Renal cortex interstitium (tissue), 11 donors: ENCODE measurements around the gene NFILZ. TPM values are rescaled to one million over a fixed set of nuclear protein-coding genes. Genes with fewer than 3 reads are reported as not detected.

ENCODE experiments used
- DNase-seq, 11 donors: peaks; one replicate each; pipeline ENCODE4 v3.0.0-alpha.2; 2013; ENCODE audit warnings: low read depth in 9 of 11, low spot score in 4 of 11; ENCODE audit errors: extremely low read depth in 1 of 11
- polyA plus RNA-seq, 3 donors: library from polyadenylated mRNA; unstranded; fragments of 120-200 nt; gene quantifications; one replicate each; pipeline ENCODE4 v1.2.1, GENCODE V29; 2013; ENCODE audit not compliant: insufficient read length in 3 of 3

NFILZ gene
- polyA plus RNA-seq, 3 donors = not detected

DNA sequence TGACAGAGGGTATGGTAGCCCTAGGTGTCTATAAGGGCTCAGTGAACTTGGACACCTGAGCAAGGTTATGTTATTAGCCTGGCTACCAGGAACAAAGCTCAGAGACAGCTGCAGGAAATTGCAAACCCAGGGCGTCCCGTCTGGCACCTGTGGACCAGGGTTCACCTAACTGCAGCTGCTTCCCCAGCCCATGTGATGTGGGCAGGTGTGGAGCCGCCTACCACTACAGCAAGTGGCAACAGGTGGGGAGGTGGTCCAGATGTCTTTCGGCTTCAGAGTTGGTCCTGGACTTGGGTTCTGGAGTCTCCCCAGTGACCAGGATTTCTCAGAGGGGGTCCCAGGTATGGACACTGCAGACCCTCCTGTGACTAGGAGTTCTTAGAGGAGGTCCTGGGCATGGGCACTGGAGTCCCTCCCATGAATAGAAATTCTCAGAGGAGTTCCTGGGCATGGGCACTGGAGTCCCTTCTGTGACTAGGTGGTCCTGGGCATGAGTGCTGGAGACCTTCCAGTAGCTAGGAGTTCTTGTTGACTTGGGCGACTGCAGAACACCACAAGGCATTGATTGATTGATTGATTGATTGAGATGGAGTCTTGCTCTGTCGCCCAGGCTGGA is 43.0 kb downstream of the NFILZ start:
- DNase-seq = no peak

DNA sequence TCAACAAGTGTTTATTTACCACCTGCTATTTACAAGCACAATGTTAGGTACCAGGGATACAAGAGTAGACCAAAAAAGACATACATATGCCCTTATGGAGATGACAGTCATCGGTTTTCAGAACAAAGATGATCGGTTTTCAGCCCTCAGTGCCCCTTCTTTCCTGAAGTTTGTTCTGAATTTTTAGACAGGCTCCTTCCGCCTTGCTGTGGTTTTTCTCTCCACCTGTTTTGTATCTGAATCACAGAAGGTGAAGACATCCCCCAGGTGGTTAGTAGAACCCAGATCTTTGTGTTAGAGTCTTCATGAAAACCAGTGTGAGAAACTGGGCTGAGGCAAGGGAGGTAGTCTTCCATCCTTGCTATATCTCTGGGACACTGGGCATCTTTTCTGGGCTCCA is 44.6 kb downstream of the NFILZ start:
- DNase-seq = no peak

DNA sequence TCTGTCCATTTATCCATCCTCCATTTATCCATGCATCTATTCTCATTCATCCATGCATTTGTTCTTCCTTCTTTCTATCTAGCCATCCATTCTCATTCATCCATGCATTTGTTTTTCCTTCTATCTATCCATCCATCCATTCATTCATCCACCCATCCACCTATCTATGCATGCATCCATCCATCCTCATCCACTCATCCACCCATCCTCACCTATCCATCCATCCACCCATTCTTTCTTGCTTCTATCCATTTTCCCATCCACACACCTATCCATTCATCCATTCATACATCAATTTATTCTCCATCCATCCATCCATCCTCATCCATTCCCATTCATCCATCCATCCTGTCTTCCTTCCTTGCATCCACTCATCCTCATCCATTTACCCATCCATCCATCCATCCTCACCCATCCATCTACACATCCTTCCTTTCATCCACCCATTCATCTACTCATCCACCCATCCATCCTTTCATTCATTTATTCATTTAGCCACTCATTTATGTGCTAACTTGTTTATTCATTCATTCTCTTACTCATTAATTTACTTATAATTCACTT is 47.9 kb downstream of the NFILZ start:
- DNase-seq = no peak

Other genes with a start within 250 kb of the NFILZ start
- 100 to 1,000 TPM; 122 to 168 (median 165) TPM for gene RAB11B, start 240.3 kb upstream of the NFILZ start, polyA plus RNA-seq
- gene MARCHF2, start 217.3 kb upstream of the NFILZ start, polyA plus RNA-seq = 10 to 100 TPM; 12.7 to 16.5 (median 16.0) TPM
- 100 to 1,000 TPM; 352 to 459 (median 415) TPM for gene HNRNPM, start 185.7 kb upstream of the NFILZ start, polyA plus RNA-seq
- gene PRAM1, start 128.0 kb upstream of the NFILZ start, polyA plus RNA-seq = 1 to 10 TPM; 1.5 to 3.2 (median 1.7) TPM
- 10 to 100 TPM; 20.4 to 30.7 (median 25.0) TPM for gene ZNF414, start 116.5 kb upstream of the NFILZ start, polyA plus RNA-seq
- 10 to 100 TPM in 1 of 3 donors, 1 to 10 TPM in 2; 3.7 to 10.5 (median 5.5) TPM for gene MYO1F, start 53.2 kb upstream of the NFILZ start, polyA plus RNA-seq
- 10 to 100 TPM; 30.0 to 51.8 (median 45.0) TPM for gene ADAMTS10, start 19.9 kb upstream of the NFILZ start, polyA plus RNA-seq
- gene ACTL9, start 68.2 kb downstream of the NFILZ start, polyA plus RNA-seq = not detected
- not detected for gene OR2Z1, start 91.0 kb downstream of the NFILZ start, polyA plus RNA-seq
- gene ZNF558, start 201.7 kb downstream of the NFILZ start, polyA plus RNA-seq = 10 to 100 TPM; 44.4 to 45.7 (median 44.5) TPM
- gene MBD3L1, start 201.7 kb downstream of the NFILZ start, polyA plus RNA-seq = not detected